IgD-negative memory B cell (primary cell): ENCODE results near the gene RNU6-9. TPM values are rescaled to one million over a fixed set of nuclear protein-coding genes. Genes with fewer than 3 reads are reported as not detected.
"Not testable (repeated sequence)": the region's sequence is repeated elsewhere in the genome, so short reads cannot be mapped to it uniquely, and the experiment has no call there.

Experiments used
- H3K27ac Mint-ChIP-seq, 3 donors: one replicate each; pipeline ENCODE4 v1.8.0; 2020 to 2022; ENCODE audit warnings: mild to moderate bottlenecking in 3 of 3, mixed read lengths in 3 of 3, moderate library complexity in 1 of 3
- H3K27me3 Mint-ChIP-seq: one replicate; pipeline ENCODE4 v1.8.0; 2021; ENCODE audit warnings: mixed read lengths
- H3K36me3 Mint-ChIP-seq: one replicate; pipeline ENCODE4 v1.8.0; 2020; ENCODE audit warnings: mild to moderate bottlenecking, mixed read lengths
- H3K4me1 Mint-ChIP-seq, 3 donors: one replicate each; pipeline ENCODE4 v1.8.0; 2020 to 2022; ENCODE audit warnings: mixed read lengths in 3 of 3, mild to moderate bottlenecking in 1 of 3
- H3K4me3 Mint-ChIP-seq, 4 donors: one replicate each; pipeline ENCODE4 v1.8.0; 2020 to 2022; ENCODE audit warnings: mild to moderate bottlenecking in 4 of 4, mixed read lengths in 4 of 4, moderate library complexity in 3 of 4
- H3K9me3 Mint-ChIP-seq, 3 donors: one replicate each; pipeline ENCODE4 v1.8.0; 2020 to 2021; ENCODE audit warnings: mixed read lengths in 3 of 3, mild to moderate bottlenecking in 1 of 3
- polyA plus RNA-seq: library from polyadenylated mRNA; unstranded; fragments of 300-500 nt; fragmentation: Illumina TruSeq; gene quantifications from one replicate; pipeline ENCODE4 v1.2.3, GENCODE V29; 2021

The RNU6-9 gene
- polyA plus RNA-seq, 1 donor from 2014 or later = not detected

DNA sequence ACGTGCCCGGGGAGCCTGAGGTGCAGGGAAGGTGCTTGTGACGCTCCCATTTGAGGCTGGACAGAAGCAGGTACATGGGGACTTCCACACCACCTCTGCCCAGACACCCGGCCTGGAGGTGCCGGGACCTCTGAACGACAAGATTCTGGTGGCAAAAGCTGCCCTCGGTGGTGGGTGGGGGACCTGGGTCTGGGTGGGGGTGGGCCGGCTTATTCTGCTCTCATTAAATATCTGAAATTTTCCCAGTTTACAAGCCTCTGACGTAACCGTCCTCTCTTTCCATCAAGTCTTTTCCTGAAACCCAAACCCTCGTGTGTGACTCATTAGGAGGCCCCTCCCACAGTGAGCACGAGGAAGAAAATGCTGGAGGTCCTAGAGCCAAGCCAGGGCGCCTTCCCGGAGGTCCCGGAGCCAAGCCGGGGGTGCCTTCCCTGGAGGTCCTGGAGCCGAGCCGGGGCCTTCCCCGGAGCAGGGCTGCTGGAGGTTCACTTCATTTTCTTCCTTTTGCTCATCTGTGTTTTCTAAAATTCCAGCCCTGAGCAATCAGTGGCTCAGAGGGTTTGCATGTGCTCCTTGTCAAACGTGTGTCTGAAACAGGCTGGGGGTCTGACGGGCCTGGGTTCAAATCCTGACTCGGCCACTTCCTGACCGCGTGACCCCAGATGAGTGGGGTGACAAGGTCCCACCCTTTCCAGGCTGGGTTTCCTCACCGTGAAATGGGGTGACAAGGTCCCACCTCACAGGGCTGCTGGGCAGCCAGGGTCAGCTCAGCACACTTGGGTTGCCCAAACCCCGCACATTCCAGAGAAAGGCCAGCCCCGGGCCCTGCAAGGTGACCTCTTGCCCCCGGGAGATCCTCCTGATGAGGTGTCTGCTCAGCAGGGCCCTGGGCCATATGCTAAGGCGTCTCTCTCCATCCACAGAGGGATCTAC, 23.8 kb upstream of the RNU6-9 start:
- peaks cover 5 to 8% (median 6%) of the 10 kb centered on the region in 3 donors for H3K4me1 Mint-ChIP-seq
- H3K9me3 Mint-ChIP-seq = no peaks in the 10 kb centered on the region
- no peaks in the 10 kb centered on the region for H3K27me3 Mint-ChIP-seq
- no peaks in the 10 kb centered on the region for H3K36me3 Mint-ChIP-seq
- no peak overlapping the region for H3K4me3 Mint-ChIP-seq
- peak overlapping the region in 1 of 3 donors; percentile 83 for H3K27ac Mint-ChIP-seq

DNA sequence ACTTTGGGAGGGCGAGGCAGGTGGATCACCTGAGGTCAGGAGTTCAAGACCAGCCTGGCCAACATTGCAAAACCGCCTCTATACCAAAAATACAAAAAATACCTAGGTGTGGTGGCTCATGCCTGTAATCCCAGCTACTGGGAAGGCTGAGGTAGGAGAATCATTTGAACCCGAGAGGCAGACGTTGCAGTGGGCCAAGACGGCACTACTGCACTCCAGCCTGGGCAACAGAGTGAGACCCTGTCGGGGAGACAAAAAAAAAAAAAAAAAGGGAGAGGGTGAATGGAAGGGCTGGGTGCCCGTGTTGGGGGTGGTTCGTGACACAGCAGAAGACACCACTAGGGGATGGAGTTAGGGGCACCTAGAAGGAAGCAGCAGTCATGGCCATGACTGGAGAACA, 23.0 kb upstream of the RNU6-9 start:
- Mint-ChIP-seq H3K4me1 (peaks cover 3 to 5% (median 4%) of the 10 kb centered on the region in 3 donors), H3K36me3 (no peaks in the 10 kb centered on the region), H3K27ac (peak overlapping the region in 1 of 3 donors; percentile 83), H3K4me3 (peak overlapping the region in 1 of 4 donors; percentile 29), H3K9me3 (no peaks in the 10 kb centered on the region), H3K27me3 (no peaks in the 10 kb centered on the region)

DNA sequence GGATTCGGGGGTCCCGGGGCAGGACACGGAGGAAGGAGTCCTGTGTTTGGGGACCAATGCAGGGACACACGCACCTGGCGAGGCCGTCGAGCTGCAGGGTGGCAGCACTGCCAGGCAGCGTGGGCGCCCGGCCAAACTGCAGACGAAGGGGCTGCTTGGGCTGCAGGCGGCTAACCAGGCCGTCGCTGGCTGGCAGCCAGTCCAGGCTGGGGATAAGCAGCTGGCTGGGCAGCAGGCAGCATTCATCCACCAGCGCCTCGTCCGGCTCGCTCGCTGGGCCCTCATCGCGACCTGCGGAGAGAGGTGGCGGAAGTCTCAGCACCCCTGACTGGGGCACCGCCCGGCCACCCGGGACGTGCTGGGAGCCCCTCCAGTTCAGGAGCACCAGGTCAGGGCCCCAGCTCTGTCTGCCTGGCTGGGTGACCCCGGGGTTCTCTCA, 22.3 kb upstream of the RNU6-9 start:
- Mint-ChIP-seq H3K9me3 (no peaks in the 10 kb centered on the region), H3K27ac (peak overlapping the region in 1 of 3 donors; percentile 69), H3K4me3 (no peak overlapping the region), H3K36me3 (peaks cover 2% of the 10 kb centered on the region), H3K27me3 (no peaks in the 10 kb centered on the region), H3K4me1 (peaks cover 4 to 6% (median 5%) of the 10 kb centered on the region in 3 donors)

DNA sequence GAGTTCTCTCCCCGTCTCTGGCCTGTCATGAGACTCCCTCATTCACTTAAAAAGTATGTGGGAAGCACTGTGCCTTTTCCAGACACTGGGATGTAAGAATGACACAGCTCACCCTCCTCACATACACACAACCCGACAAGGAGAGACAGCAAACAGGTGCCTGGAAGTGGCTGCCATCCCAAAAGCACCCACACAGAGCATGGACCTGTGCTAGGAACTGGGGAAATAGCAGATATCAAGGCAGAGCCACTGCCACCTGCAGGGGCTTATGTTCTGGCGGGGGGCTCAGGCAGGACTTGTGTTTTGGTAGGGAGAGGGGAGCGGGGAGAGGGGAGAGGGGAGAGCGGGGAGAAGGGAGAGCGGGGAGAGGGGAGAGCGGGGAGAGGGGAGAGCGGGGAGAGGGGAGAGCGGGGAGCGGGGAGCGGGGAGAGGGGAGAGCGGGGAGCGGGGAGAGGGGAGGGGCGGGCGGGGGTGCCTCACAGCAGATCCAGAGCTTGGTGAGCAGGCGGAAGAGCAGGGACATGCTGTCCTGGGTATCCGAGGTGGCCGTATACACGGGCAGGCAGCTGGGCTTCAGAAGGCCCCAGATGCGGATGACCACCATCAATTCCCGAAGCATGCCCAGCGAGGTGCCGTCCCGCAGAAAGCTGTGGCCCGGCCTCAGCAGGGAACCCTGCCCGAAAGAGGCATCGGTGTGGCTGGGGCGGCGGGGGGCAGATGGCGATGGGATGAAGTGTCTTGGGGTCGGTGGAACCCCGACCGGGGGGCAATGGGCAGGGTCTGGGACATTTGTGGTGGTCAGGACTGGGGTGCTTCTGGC, 21.6 kb upstream of the RNU6-9 start:
- Mint-ChIP-seq H3K4me1 (peaks cover 4 to 9% (median 6%) of the 10 kb centered on the region in 3 donors), H3K27ac (peak overlapping the region; percentile 82 to 98 (median 88)), H3K4me3 (peak overlapping the region in 2 of 4 donors; percentile 79 to 90), H3K36me3 (peaks cover 2% of the 10 kb centered on the region), H3K9me3 (no peaks in the 10 kb centered on the region), H3K27me3 (no peaks in the 10 kb centered on the region)

DNA sequence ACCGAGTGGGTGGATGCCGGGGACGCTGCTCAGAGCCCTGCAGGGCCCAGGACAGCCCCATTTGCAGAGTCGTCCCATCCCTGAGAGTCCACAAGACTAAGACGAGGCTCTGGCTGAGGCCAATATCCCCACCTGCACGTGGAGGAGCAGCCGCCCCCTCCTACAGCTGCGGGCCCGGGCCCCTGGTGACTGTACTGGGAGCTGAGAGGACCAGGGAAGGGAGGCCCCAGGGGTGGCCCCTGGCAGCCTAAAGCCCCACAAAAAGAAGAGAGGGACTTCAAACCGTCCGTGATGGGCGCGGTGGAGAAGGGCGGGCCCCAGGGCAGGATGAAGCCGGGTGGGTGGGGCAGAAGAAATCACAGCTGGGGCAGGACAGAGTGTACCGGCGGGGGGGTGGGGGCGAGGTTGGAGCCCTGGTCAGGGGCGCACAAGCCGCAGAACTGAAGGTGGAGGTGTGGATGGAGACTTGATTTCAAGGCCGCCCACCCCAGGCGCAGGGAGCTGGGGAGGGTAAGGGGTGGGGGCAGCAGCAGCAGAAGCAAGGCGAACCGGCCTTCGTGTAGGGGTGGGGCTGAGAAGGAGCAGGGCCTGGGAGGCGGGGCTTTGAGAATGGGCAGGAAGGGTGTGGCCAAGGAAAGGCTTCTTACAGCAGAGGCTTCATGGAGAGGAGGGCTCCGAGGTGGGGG, 20.9 kb upstream of the RNU6-9 start:
- Mint-ChIP-seq H3K36me3 (peaks cover 2% of the 10 kb centered on the region), H3K27me3 (no peaks in the 10 kb centered on the region), H3K4me1 (peaks cover 4 to 8% (median 6%) of the 10 kb centered on the region in 3 donors), H3K9me3 (no peaks in the 10 kb centered on the region), H3K27ac (peak overlapping the region; percentile 82 to 98 (median 95)), H3K4me3 (peak overlapping the region; percentile 79 to 96 (median 92))

DNA sequence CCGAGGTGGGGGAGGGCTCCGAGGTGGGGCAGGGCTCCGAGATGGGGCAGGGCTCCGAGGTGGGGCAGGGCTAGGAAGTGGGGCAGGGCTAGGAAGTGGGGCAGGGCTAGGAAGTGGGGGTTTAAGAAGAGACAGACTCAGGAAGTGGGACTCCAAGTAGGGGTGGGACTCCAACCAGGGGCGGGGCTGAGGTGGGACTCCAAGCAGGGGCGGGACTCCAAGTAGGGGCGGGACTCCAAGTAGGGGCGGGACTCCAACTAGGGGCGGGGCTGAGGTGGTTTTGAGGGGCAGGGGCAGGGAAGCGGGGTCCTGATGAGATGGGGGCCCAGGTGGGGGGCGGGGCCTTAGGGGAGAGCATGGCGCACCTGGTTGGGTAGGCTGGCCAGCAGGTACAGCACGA, 20.2 kb upstream of the RNU6-9 start:
- no peaks in the 10 kb centered on the region for H3K9me3 Mint-ChIP-seq
- peaks cover 4 to 8% (median 6%) of the 10 kb centered on the region in 3 donors for H3K4me1 Mint-ChIP-seq
- H3K36me3 Mint-ChIP-seq = peaks cover 2% of the 10 kb centered on the region
- H3K27ac Mint-ChIP-seq = peak overlapping the region in 2 of 3 donors; percentile 82 to 98
- no peaks in the 10 kb centered on the region for H3K27me3 Mint-ChIP-seq
- H3K4me3 Mint-ChIP-seq = peak overlapping the region in 2 of 4 donors; percentile 84 to 90

DNA sequence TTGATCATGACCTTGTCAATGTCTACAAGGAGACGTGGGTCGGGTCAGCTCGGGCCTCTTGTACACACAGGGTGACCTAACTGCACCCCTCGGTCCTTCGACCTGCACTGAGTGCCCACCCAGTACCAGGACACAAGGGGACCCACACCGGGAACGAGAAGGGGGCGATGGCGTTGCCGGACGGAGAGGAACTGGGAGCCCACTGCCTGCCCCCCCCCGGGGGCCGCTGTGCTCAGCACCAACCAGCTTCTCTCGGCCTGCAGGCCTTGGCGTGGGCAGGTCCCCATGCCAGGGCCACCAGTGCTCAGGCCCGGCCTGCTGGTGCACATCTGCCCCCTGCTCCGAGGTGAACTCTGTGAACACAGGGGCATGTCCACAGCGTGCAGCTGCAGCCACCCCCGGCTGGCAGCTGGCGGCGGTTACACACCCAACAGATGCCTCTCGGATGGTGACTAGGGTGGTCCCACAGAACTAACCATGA, 19.7 kb upstream of the RNU6-9 start:
- Mint-ChIP-seq H3K4me3 (peak overlapping the region in 1 of 4 donors; percentile 84), H3K36me3 (peaks cover 2% of the 10 kb centered on the region), H3K27ac (peak overlapping the region in 1 of 3 donors; percentile 82), H3K27me3 (no peaks in the 10 kb centered on the region), H3K4me1 (peaks cover 4 to 8% (median 6%) of the 10 kb centered on the region in 3 donors), H3K9me3 (no peaks in the 10 kb centered on the region)

DNA sequence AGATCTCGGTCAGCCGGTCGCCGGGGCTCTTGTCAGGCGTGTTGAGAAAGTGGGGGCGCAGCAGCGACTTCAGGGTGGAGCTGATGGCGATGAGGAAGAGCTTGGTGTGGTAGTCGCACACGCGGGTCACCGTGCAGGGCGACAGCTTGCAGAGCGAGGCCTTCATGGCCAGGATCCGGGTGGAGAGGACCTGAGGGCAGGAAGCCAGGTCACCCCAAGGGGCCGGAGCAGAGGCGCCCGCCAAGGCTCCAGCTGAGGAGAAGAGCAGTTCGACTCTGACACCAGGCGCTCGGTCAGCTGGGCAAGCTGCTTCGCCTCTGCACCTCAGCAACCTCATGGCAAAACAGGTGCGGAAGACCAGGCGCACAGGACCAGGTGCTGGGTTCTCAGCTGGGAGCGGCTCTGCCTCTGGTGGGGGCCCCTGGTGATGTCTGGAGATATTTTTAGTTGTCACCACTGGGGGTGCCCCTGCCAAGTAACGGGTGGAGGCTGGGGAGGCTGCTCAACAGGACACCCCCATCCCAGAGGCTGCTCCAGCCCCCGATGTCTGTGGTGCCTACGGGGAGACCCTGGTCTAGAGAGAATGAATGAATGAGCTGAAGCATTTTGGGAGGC, 17.9 kb upstream of the RNU6-9 start:
- Mint-ChIP-seq H3K4me1 (peaks cover 4 to 8% (median 6%) of the 10 kb centered on the region in 3 donors), H3K4me3 (peak overlapping the region in 2 of 4 donors; percentile 52 to 70), H3K27me3 (no peaks in the 10 kb centered on the region), H3K36me3 (peaks cover 2% of the 10 kb centered on the region), H3K27ac (peak overlapping the region in 2 of 3 donors; percentile 31 to 60), H3K9me3 (no peaks in the 10 kb centered on the region)

DNA sequence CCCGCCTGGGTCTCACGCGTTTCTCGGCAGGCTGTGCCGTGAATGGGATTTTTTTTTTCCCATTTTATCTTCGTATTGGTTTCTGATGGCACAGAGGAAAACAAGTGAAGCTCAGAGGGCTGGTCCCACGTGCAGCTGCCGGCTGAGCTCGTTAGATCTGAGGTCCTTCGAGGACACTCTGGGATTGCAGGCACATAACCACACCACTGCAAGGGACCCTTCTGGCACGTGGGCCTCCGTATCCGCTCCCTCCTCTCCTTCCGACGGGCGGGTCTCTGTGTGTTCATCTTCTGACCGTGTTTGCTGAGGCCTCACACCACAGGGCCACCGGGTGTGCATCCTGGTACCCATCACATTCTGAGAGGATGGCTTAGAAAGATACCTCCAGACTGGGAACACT, 17.2 kb upstream of the RNU6-9 start:
- H3K4me1 Mint-ChIP-seq = peaks cover 4 to 8% (median 6%) of the 10 kb centered on the region in 3 donors
- peak overlapping the region in 1 of 4 donors; percentile 52 for H3K4me3 Mint-ChIP-seq
- H3K9me3 Mint-ChIP-seq = no peaks in the 10 kb centered on the region
- no peaks in the 10 kb centered on the region for H3K27me3 Mint-ChIP-seq
- peaks cover 2% of the 10 kb centered on the region for H3K36me3 Mint-ChIP-seq
- H3K27ac Mint-ChIP-seq = no peak overlapping the region

DNA sequence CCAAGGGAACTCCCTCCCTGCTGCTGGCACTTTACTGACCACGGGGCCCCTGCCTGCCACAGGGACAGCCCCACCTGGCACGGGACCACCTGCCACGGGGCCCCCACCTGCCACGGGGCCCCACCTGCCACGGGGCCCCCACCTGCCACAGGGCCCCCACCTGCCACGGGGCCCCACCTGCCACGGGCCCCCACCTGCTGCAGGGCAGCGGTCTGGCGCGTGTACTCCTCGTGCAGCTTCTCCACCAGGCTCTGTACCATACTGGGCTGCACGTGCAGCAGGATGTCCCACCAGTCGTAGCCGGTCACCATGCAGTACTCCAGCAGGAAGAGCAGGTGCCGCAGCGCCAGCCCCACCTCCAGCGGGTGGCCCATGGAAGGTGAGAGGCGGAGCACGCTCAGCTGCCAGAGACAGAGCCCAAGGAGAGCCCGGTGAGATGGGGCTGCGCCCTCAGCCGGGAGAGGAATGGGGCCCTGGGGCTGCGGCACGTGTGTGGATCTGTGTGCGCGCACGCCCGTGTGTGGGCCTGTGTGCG, 16.4 kb upstream of the RNU6-9 start:
- Mint-ChIP-seq H3K36me3 (peaks cover 2% of the 10 kb centered on the region), H3K4me3 (no peak overlapping the region), H3K27me3 (no peaks in the 10 kb centered on the region), H3K27ac (peak overlapping the region in 1 of 3 donors; percentile 28), H3K4me1 (peaks cover 4 to 7% (median 6%) of the 10 kb centered on the region in 3 donors), H3K9me3 (no peaks in the 10 kb centered on the region)

DNA sequence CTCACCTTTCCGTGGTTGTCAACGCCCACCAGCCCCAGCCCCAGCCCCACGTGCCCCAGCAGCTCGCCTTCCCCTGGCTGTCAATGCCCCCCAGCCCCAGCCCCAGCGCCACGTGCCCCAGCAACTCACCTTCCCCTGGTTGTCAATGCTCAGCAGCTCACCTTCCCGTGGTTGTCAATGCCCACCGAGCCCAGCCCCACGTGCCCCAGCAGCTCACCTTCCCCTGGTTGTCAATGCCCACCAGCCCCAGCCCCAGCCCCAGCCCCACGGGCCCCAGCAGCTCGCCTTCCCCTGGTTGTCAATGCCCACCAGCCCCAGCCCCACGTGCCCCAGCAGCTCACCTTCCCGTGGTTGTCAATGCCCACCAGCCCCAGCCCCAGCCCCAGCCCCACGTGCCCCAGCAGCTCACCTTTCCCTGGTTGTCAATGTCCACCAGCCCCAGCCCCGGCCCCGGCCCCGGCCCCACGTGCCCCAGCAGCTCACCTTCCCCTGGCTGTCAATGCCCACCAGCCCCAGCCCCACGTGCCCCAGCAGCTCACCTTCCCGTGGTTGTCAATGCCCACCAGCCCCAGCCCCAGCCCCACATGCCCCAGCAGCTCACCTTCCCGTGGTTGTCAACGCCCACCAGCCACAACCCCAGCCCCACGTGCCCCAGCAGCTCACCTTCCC, 15.2 kb upstream of the RNU6-9 start:
- not testable (repeated sequence) for H3K4me1 Mint-ChIP-seq, H3K27me3 Mint-ChIP-seq, H3K36me3 Mint-ChIP-seq, H3K4me3 Mint-ChIP-seq, H3K9me3 Mint-ChIP-seq, H3K27ac Mint-ChIP-seq

DNA sequence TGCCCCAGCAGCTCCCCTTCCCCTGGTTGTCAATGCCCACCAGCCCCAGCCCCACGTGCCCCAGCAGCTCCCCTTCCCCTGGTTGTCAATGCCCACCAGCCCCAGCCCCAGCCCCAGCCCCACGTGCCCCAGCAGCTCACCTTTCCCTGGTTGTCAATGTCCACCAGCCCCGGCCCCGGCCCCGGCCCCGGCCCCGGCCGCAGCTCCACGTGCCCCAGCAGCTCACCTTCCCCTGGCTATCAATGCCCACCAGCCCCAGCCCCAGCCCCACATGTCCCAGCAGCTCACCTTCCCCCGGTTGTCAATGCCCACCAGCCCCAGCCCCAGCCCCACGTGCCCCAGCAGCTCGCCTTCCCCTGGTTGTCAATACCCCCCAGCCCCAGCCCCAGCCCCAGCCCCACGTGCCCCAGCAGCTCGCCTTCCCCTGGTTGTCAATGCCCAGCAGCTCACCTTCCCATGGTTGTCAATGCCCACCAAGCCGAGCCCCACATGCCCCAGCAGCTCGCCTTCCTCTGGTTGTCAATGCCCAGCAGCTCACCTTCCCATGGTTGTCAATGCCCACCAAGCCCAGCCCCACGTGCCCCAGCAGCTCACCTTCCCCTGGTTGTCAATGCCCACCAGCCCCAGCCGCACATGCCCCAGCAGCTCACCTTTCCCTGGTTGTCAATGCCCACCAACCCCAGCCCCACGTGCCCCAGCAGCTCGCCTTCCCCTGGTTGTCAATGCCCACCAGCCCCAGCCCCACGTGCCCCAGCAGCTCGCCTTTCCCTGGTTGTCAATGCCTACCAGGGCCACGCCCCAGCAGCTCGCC, 14.3 kb upstream of the RNU6-9 start:
- not testable (repeated sequence) for H3K27me3 Mint-ChIP-seq, H3K4me1 Mint-ChIP-seq, H3K4me3 Mint-ChIP-seq, H3K9me3 Mint-ChIP-seq, H3K36me3 Mint-ChIP-seq, H3K27ac Mint-ChIP-seq
